ENCODE results near the gene TLCD4. TPM values are rescaled to one million over a fixed set of nuclear protein-coding genes. Genes with fewer than 3 reads are reported as not detected.
A peak's percentile ranks its signal among the peaks of the same experiment; 100 is the strongest.
"Not testable (repeated sequence)": the region's sequence is repeated elsewhere in the genome, so short reads cannot be mapped to it uniquely, and the experiment has no call there.

Gene TLCD4, protein sequence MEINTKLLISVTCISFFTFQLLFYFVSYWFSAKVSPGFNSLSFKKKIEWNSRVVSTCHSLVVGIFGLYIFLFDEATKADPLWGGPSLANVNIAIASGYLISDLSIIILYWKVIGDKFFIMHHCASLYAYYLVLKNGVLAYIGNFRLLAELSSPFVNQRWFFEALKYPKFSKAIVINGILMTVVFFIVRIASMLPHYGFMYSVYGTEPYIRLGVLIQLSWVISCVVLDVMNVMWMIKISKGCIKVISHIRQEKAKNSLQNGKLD
- 15.9 TPM for total RNA-seq
- long read RNA-seq, full-length matches to known transcripts = 17 of 22 reads
- long read RNA-seq, partial matches to known transcripts = 0 of 22 reads
- long read RNA-seq, other reads (novel, unspliced or antisense) = 5 of 22 reads

DNA sequence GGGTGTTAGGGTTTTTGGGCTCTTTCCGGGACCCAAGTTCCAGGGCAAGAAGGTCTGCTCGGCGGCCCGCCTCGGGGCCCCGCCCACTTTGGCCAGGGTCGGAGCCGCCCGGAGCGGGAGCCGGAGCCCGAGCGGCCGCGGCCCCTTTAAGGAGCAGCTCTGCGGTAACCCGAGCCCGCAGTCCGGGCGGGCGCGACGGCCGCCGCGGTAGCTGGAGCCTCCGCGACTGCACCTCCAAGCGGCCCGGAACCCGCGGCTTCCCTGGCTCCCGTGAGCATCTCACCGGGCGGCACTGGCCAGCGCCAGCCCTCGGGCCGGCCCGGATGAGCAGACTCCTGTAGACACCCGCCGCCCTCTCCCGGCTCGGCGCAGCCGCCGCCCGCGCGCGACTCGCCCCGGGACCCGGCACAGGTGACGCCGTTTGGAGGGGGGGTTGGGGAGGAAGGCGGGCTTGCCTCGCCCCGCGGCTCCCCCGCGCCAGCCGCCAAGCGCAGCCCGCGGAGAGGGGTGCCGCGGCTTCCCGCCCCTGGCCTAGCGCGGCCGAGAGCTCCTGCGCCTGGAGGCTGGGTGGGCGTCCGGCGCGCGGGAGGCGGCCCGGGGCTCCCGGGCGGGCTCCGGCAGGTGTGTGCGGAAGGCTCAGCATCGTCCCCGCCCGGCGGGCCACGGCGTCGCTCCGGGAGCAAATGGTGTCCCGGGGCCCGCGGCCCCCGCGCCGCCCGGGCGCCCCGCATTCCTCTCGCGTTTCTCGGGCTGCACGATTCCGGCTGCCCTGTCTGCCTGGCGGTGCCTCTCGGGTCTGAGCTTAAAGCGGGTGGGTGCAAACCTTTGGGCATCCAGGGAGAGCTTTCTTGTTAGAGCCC, at the start of gene TLCD4:
Gene TLCD4 (plus strand): TSS at position 149 of the 860 bp plus-strand sequence. CDS start 26,547 bp downstream, outside the sequence.
- peak; percentile 90 for DNase-seq (ENCODE audit: low spot score)

DNA sequence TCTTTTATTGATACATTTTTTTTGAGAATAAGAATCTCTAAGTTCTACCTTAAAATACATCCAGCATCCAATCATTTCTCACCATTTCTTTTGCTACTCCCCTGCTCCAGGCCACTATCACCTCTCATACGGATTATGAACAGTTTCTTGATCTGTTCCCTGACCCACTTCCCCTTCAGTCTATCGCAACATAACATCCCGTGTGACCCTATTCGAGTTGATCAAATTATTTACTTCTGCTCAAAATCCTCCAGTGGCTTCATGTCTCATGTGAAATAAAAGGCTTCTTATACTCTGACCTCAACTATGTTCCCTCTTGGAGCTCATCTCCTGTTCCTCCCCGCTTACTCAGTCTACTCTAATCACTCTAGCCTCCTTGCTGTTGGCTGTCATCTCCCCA, 49.6 kb upstream of the TLCD4 start:
- no peak for DNase-seq (ENCODE audit: low spot score)

DNA sequence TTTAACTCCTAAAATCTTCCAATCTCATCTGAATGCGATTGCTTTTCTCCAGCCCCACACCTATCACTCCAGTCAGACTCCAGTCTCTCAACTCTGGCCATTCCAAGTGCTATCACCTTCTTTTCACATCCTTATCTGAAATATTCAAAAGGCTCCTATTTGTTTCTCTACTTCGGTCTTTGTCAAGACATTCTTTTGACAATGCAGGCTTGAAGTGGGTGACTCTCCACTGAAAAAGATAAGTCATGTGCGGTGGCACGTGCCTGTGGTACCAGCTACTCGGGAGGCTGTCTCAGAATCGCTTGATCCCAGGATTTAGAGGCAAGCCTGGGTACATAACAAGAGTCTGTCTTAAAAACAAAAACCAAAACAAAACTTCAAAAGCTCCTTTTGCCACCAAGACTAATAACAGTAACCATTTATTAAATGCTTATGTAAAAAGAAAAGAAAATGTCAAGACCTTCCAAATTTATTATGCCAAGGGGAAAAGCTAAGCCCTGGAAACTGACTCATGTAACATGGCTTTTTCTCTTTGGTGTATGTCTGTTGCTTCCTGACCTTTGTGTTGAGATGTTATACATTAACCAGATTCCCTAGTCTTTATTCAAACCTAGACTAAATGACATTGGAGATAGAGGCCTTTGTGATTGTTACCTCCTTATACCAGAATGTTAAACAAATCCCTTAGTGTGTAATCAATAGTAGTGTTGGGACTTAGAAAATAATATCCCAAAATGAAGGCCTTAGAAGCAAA, 48.0 kb upstream of the TLCD4 start:
- no peak for DNase-seq (ENCODE audit: low spot score)

DNA sequence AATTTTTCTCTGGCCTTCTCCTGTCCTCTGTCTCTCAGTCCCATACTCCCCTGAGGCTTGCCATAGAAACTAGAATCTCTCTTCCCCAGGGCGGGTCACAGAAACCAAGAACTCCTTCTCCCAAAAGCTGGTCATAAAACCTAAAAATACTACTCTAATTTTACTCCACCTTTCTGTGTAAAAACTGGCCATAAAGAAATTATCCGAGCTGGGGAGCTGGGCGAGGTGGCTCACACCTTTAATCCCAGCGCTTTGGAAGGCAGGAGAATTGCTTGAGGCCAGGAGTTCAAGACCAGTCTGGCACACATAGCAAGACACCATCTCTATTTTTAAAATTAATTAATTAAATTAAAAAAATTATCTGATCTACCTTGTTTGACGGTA, 47.5 kb upstream of the TLCD4 start:
- DNase-seq (ENCODE audit: low spot score) = no peak

DNA sequence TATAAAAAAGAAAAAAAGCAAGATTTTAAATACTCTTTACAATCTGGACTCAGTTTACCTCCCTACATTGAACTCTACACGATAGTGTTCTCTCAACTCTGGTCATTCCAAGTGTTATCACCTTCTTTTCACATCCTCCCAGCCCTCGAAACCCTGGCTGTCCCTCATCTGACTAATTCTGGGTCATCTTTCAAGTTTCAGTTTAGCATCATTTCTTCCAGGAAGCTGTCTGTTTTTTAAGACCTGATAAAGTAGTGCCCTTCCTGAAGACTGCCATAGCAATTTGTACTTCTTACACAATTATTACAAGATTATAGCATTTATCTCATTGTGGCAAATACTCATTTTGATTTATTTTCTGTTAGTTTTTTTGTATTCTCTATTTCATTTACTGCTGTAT, 45.6 kb upstream of the TLCD4 start:
- DNase-seq (ENCODE audit: low spot score) = no peak

DNA sequence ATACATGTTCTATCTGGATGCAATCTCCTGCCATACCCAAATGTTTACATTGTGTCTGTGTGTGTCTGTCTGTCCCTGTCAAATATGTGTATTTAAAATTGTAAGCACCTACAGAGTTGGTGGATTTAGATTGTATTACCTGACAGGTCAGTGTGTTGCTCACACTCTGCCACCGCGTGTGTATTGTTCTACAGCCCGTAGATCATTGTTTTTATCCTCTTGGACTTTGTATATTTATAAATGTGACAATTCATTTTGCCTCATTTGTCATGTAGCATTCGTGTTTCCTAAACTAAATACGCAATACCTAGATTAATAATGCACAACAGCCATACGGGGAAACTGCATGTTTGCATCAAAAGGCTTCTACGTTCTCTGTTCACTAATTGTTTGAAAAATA, 45.0 kb upstream of the TLCD4 start:
- no peak for DNase-seq (ENCODE audit: low spot score)

DNA sequence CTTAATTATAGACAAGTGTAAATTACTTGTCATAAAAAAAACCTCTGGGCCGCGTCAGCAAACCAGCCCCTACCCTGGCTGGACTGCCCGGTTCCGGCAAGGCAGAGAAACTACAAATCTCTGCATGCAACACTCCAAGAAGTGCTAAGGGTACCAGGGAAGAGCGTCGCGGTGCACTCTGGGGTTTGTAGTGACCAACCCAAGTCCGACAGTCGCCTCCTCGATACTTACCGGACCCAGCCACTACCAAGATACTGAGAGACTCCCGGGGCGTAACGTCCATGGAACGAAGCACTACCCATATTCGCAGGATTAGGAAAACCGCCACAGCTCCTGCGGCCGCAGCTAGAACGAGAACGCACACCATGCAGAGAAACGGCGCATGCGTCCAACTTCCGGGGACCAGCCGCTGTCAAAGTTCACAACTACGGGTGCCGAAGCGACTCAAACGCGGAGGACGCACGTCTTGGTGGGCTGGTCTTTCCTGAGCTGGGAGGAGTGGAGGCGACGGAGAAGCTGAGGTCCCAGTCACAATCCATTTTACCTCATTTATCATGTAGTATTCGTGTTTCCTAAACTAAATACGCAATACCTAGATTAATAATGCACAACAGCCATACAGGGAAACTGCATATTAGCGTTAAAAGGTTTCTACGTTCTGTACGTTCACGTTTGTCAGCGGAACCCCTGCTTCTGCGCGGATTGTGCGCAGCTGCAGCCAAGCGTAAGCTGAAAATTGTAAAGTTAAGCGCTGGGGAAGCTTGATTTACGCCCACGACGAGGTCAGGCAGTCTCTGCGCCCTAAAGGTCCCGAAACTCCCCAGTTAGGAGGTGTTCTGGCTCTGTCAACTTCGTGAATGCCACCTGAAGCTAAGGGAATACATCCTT, 44.4 kb upstream of the TLCD4 start, which contains the start of gene ALG14:
Gene ALG14 (minus strand): TSS at position 420 of the 888 bp plus-strand sequence. CDS start 53 bp downstream, at position 367.
- DNase-seq (ENCODE audit: low spot score) = peak; percentile 95

DNA sequence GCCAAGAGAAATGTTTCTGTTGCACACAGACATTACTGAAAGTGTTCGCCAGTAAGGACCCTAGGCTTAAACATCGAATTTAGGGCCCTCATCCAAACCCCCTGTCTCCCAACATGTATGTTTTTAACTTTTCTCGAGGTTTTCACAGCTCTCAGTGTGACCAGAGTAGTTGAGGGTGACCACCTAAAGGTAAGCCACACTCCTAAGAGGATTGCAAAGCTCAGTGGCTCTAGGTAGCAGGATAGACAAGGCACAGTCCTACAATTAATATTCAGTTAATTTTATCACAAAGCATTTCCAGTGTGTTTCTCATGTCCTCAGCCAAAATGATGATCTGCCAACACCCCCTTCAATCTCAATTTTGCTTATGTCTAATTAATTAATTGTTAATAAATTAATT, 43.7 kb upstream of the TLCD4 start:
- no peak for DNase-seq (ENCODE audit: low spot score)

DNA sequence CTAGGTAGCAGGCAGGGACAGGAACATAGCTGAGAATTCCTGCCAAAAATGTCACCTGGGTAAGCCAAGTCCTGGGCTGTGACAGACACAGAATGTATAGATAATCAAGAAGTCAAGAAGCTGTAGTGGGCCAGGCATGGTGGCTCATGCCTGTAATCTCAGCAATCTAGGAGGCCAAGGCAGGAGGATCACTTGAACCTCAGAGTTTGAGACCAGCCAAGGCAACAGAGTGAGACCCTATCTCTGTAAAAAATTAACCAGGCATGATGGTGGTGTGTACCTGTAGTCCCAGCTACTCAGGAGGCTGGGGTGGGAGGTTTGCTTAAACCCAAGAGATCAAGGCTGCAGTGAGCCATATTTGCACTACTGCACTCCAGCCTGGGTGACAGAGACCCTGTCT, 41.1 kb upstream of the TLCD4 start:
- DNase-seq (ENCODE audit: low spot score) = no peak

DNA sequence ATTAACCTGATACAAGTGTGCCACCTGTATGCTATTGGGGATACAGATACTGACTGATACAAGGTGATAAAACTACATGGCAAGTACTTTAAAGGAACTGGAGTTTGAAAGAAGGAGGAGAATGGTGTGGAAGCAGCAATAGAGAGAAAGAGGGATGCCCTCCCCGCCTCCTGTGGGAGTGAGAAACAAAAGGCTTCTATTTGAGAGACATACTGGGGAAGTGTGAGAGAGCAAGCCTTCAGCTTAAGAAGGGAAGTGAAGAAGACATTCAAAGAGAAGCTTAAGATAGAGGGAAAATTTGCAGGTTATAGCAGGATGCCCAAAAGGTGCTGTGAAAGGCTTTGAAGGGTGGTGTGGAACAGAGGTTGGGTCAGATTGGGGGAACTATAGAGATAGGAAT, 36.7 kb upstream of the TLCD4 start:
- no peak for DNase-seq (ENCODE audit: low spot score)

DNA sequence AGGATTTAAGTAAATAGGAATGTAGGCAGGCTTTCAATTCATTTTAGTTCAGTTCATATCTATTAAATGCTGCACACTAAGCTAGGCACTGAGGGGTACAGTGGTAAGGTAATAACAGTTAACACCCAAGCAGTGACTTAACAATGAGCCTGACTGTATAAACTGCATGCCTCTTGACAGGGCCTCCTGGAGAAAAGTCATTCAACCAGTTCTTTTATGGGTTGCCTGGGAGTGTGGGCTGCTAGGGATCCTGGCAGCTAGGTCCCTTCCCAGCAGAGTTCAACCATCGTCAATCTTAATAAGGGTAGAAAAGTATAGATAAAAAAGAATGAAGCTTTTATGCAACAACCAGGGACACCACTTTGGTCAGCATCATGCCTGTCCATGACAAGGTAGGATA, 36.3 kb upstream of the TLCD4 start:
- no peak for DNase-seq (ENCODE audit: low spot score)

DNA sequence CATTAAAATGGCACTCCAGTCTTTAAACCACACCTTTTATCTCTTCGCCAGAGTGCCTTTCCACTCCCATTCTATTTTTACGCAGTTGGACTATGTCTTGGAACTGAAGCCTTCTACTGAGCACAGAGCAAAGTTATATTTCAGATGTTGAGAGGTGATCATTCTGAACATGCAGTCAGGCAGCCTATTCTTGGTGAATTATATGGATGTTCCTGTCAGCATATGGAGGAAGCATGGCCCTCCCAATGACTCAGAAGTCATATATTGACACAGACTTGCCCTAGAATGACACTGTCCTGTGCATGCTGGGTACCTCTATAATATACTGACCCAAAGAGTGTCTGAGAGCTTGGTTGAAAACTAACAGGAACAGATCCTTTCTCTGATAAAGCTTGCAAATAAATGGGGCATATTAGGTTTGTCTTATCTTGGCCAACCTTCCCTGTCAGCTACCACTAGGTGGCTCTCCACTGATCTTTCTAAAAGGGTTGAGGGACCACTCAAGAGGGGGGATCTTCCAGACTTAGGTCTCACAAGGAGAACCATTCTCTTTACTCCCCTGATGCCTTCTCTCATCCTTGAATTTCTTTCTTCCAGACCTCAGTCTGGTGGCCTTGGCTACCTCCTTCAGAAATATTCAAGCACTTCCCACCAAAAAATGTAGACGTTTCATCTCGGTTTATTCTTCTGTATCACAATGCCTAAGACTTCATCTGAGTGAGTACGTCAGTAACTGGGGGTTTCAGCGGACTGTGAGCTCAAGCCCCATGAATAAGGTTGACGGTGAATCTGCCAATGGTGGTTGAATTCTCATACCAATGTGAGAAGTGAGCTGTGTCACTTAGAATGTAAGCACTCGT, 32.6 kb upstream of the TLCD4 start:
- no peak for DNase-seq (ENCODE audit: low spot score)

DNA sequence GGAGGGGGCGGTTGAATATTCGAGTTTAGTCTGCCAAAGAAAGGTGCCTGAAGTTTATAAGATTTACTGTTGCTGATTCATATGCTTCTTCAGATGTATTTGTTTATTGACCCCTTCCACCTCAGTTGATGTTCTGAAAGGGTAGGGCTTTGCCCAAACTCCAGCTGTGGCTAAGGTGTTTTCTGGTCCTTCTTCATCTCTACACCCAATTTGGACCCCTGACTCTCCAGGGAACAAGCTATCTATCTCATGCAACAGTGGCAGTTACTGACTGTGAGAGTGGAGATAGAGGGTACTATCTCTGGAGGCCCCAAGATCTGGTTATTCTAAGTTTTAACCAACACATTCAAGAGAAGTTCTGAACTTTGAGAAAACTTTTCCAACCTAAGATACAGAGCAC, 31.8 kb upstream of the TLCD4 start:
- DNase-seq (ENCODE audit: low spot score) = no peak

DNA sequence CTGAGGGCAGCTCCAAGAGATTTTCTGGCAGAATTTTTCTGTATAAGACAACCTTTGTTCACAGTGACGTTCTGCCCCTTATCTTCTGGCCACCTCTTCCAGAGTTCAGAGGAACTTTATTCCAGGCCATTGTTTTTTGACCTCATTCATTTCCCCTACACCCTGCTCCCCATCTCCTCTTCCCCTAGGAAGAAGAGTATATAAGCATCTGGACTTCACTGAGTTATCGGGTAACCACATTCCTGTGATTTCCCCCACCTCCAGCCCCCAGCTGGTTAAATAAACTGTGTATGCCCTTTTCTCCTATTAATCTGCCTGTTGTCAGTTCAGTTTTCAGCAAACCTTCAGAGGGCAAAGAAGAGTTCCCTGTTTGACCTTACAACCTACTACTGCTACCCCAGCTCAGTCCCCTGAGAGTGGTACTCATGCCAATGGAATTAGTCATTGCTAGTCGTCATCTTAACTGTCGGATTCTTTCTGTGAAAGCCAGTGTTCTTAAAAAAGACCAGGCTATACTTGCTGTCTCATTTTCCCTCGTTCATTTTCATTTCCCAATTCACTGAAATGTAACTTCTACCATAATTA, 30.1 kb upstream of the TLCD4 start:
- no peak for DNase-seq (ENCODE audit: low spot score)

DNA sequence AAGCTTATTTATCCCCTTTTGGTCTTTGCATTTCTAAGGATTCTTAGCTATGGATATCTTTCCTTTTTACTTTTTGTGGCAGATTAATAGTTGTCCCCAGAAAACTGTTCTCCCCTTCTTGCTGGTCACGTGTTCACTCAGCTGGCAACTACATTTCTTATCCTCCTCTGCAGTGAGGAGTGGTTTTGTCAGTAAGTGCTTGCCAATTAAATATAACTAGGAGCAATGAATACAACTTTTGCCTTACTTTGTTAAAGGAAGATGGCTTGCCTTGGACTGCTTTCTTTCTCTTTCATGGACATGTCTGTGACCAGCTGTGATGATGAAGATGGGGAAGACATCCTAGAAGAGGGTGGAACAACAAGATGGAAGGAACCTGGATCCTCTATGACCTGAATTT, 28.9 kb upstream of the TLCD4 start:
- DNase-seq (ENCODE audit: low spot score) = no peak

DNA sequence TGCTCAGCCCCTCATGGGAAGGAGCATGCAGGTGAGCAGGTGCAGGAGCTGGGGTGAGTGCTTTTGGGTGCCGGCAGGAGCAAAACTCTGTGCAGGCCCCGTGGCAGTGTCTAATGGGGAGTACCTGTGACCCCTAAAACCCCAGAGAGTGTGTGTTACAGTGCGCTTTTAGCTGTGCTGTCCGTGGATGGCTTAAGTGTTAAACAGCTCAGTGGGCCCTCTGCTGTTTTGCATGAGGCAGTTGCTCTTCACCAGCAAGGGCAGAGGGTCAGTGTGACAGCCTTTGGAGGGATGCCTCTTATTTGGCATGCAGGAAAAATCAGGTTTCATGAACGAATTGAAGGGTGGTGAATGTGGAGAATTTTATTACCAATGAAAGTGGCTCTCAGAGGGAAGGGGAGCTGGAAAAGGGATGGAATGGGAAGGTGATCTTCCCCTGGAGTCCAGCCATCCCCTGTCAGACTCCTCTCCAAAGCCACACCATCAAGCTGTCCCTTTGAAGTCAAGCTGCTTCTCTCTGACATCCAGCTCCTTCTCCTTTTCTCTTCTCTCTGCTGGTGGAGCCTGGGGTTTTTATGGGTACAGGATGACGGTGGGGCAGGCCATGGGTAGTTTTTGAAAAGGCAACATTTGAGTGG, 27.4 kb upstream of the TLCD4 start:
- no peak for DNase-seq (ENCODE audit: low spot score)

DNA sequence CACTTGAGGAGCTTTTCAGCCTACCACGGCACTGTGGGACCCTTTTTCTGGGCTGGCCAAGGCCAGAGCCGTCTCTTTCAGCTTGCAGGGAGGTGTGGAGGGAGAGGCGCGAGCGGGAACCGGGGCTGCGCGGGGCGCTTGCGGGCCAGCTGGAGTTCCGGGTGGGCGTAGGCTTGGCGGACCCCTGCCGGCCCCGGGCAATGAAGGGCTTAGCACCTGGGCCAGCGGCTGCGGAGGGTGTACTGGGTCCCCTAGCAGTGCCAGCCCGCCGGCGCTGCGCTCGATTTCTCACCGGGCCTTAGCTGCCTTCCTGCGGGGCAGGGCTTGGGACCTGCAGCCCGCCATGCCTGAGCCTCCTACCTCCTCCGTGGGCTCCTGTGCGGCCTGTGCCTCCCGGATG, 25.9 kb upstream of the TLCD4 start:
- not testable (repeated sequence) for DNase-seq (ENCODE audit: low spot score)

DNA sequence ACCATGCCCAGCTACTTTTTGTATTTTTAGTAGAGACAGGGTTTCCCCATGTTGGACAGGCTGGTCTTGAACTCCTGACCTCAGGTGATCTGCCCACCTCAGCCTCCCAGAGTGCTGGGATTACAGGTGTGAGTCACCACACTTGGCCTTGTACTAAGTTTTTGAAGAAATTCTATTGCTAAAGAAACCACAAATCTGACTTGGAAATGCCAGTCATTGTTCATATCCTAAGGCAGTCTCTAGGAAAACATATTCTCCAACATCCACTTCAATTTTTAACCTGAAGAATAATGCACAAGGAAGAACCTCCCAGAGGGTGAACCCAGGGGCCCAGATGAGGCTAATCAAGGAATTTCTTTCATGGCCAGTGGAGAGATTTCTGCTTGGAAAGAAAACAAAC, 24.3 kb upstream of the TLCD4 start:
- DNase-seq (ENCODE audit: low spot score) = not testable (repeated sequence)

DNA sequence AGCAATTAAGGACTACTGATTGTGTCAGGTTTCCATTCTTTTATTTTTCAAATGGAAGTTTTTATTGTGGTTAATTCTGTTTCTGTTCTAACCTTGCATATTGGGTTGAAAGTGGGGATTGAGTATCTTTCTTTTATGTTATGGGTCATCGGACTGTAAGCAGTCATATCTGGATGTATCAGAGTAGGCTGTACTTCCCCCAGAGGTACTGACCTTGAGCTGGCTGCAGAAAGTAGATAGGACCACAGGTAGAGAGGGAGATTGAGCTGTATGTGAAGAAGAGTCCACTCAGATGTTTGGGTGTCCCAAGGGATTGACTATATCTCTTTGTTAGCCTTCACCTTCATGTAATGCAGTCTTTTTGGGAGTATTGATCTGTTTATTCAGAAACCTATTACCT, 23.9 kb upstream of the TLCD4 start:
- no peak for DNase-seq (ENCODE audit: low spot score)
